IPS-18a (cell line): ENCODE data around the gene TBCD.

Experiments
- H3K27ac ChIP-seq: one replicate; pipeline ENCODE4 v1.5.1; 2013; ENCODE audit warnings: low read length
- H3K27me3 ChIP-seq: one replicate; pipeline ENCODE4 v1.6.1; 2013; ENCODE audit warnings: mild to moderate bottlenecking, low read length; ENCODE audit not compliant: control insufficient read depth, insufficient read depth
- H3K36me3 ChIP-seq: one replicate; pipeline ENCODE4 v1.6.1; 2013; ENCODE audit warnings: low read depth, low read length; ENCODE audit not compliant: control insufficient read depth
- H3K4me1 ChIP-seq: one replicate; pipeline ENCODE4 v1.6.1; 2013; ENCODE audit warnings: low read depth, low read length; ENCODE audit not compliant: control insufficient read depth
- H3K4me3 ChIP-seq: one replicate; pipeline ENCODE4 v1.5.1; 2013; ENCODE audit warnings: low read length
- H3K9ac ChIP-seq: one replicate; pipeline ENCODE4 v1.6.1; 2013; ENCODE audit warnings: mild to moderate bottlenecking, low read length, moderate library complexity
- H3K9me3 ChIP-seq: one replicate; pipeline ENCODE4 v1.6.1; 2013; ENCODE audit warnings: low read depth, low read length; ENCODE audit not compliant: control insufficient read depth

Gene TBCD

DNA sequence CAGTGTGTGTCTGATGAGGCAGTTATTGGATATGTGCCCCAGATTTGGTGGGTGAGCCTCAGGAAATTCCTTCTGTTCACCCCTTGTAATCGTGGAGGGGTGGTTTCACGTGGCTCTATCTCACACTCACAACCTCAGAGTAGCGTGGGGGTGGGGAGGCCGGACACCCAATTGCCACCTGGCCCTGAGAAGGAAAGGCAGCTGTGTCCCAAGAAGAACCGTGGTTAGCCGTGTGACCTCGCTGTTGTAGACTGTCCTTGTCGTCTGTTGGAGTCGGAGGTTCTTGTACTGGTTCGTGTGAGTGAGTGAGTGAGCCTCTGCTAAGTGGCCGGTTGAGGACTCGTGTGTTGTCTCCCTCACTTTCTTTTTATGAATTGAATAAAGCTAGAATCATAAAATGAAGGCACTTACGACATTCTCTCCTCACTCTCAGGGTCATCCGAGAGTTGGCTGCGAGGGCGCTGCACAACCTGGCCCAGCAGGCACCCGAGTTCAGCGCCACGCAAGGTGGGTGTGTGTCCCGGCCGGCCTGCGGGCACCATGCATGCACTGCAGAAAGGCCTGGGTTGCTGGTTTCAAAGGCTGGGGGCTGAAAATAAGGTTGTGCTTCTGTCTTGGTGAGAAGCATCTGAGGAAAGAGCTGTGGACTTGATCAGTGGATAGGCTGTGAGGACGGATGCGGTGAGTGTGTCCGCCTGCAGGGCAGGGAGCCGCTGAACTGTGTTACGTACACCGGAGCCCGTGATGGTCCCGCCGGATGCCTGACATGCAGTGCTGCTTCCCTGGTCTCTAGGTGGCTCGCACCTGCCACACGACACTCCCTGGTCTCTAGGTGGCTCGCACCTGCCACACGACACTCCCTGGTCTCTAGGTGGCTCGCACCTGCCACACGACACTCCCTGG lies 151.4 kb downstream of the TBCD start:
- Histone ChIP-seq H3K9ac (no peak overlapping the region), H3K4me1 (no peaks in the 10 kb centered on the region), H3K4me3 (no peak overlapping the region), H3K27ac (no peak overlapping the region), H3K36me3 (peaks cover 18% of the 10 kb centered on the region), H3K27me3 (no peaks in the 10 kb centered on the region), H3K9me3 (no peaks in the 10 kb centered on the region)

DNA sequence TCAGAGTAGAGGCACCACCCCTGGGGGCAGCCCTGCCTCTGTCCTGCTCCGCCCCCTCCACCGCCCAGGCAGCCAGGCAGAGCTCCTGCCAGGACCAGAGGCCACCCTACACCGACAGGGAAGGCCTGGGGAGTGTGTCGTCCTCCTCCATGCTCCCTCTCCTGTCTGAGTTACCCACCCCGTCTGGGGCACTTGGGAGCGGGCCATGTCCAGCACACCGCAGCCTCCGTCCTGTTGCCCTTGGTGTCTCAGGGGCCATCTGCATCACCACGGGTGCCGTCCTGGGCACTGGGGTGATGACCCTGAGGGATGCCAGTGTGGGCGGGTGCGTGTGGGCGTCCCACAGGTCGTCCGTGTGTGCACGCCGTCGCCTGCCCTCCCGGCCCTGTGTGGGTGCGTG lies 153.3 kb downstream of the TBCD start:
- Histone ChIP-seq H3K36me3 (peaks cover 18% of the 10 kb centered on the region), H3K9me3 (no peaks in the 10 kb centered on the region), H3K27ac (no peak overlapping the region), H3K4me1 (no peaks in the 10 kb centered on the region), H3K27me3 (no peaks in the 10 kb centered on the region), H3K4me3 (no peak overlapping the region), H3K9ac (no peak overlapping the region)

DNA sequence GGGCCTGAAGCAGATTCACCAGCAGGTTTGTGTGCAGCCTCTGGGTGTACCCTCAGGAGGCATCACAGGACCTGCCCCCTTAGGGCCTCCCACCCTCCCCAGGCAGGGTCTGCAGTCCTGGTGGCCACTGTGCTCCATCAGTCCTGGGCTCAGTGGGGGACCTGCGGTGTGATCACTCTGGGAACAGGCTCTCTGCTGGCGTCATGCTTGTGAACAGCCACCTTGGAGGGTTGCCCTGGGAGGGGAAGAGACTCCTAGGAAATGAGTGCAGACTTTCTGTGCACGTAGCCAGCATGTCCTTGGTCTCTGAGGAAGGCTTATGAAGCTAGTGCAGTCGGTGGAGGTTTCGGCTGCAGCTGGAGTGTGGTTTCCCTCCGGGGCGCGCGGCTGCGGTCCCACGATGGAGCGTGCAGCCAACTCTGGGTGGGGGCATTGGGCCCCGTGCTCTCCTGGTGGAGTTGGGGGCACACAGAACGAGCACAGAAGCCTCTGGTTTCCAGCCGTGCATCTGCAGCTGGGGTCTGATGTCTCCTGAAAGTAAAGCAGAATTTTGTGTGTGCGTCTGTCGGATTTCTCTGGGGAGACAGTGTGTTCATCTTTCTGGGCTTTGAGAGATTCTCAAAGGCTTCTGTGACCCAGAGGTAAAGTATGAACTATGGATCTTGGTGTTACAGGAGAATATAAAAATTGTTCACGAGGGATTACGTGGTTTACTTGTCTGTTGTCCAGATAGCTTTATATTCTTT lies 156.1 kb downstream of the TBCD start:
- Histone ChIP-seq H3K36me3 (peaks cover 12% of the 10 kb centered on the region), H3K4me1 (no peaks in the 10 kb centered on the region), H3K27ac (no peak overlapping the region), H3K27me3 (no peaks in the 10 kb centered on the region), H3K9ac (no peak overlapping the region), H3K4me3 (no peak overlapping the region), H3K9me3 (no peaks in the 10 kb centered on the region)

GRCh38 chr17:82908543-82909160 lies 156.8 kb downstream of the TBCD start:
- no peak overlapping the region for H3K4me3 ChIP-seq
- no peaks in the 10 kb centered on the region for H3K27me3 ChIP-seq
- H3K9ac ChIP-seq = no peak overlapping the region
- peaks cover 18% of the 10 kb centered on the region for H3K36me3 ChIP-seq
- H3K4me1 ChIP-seq = no peaks in the 10 kb centered on the region
- H3K9me3 ChIP-seq = no peaks in the 10 kb centered on the region
- H3K27ac ChIP-seq = no peak overlapping the region

GRCh38 chr17:82909322-82909904 lies 157.5 kb downstream of the TBCD start:
- Histone ChIP-seq H3K9me3 (no peaks in the 10 kb centered on the region), H3K36me3 (peaks cover 18% of the 10 kb centered on the region), H3K27me3 (no peaks in the 10 kb centered on the region), H3K9ac (no peak overlapping the region), H3K4me1 (no peaks in the 10 kb centered on the region), H3K4me3 (no peak overlapping the region), H3K27ac (no peak overlapping the region)

GRCh38 chr17:82910041-82910481 lies 158.2 kb downstream of the TBCD start:
- Histone ChIP-seq H3K27ac (no peak overlapping the region), H3K9me3 (no peaks in the 10 kb centered on the region), H3K9ac (no peak overlapping the region), H3K4me3 (no peak overlapping the region), H3K27me3 (no peaks in the 10 kb centered on the region), H3K36me3 (peaks cover 18% of the 10 kb centered on the region), H3K4me1 (no peaks in the 10 kb centered on the region)

DNA sequence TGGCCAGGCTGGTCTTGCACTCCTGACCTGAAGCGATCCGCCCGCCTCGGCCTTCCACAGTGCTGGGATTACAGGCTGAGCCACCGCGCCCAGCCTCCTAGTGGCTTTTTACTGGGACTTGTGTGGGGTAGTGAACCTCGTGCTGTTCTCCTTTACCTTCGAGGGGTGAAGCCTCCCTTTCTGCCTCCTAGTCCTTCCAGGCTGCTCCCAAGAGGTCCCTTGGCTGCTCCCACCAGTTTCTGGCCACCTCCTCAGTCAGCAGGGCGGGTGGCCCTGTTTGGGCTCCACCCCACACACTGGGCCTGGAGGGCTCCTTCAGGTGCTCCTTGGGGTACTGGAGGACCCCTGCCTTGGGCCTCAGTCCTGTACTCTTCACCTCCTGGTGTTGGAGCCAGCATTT lies 158.9 kb downstream of the TBCD start:
- no peaks in the 10 kb centered on the region for H3K9me3 ChIP-seq
- peaks cover 24% of the 10 kb centered on the region for H3K36me3 ChIP-seq
- H3K4me3 ChIP-seq = no peak overlapping the region
- no peaks in the 10 kb centered on the region for H3K4me1 ChIP-seq
- H3K9ac ChIP-seq = no peak overlapping the region
- no peak overlapping the region for H3K27ac ChIP-seq
- H3K27me3 ChIP-seq = no peaks in the 10 kb centered on the region

- H3K27me3 ChIP-seq = no peaks in the 10 kb centered on the region
- no peak overlapping the region for H3K4me3 ChIP-seq
- H3K27ac ChIP-seq = no peak overlapping the region
- no peaks in the 10 kb centered on the region for H3K4me1 ChIP-seq
- peaks cover 19% of the 10 kb centered on the region for H3K36me3 ChIP-seq
- H3K9me3 ChIP-seq = no peaks in the 10 kb centered on the region
- H3K9ac ChIP-seq = no peak overlapping the region
Observed at GRCh38 chr17:82911822-82912221, 160.0 kb downstream of the TBCD start.

- no peaks in the 10 kb centered on the region for H3K9me3 ChIP-seq
- H3K36me3 ChIP-seq = peaks cover 14% of the 10 kb centered on the region
- no peaks in the 10 kb centered on the region for H3K4me1 ChIP-seq
- H3K27ac ChIP-seq = no peak overlapping the region
- no peak overlapping the region for H3K4me3 ChIP-seq
- no peak overlapping the region for H3K9ac ChIP-seq
- no peaks in the 10 kb centered on the region for H3K27me3 ChIP-seq
Observed at GRCh38 chr17:82912484-82913089, 160.7 kb downstream of the TBCD start.

- H3K4me3 ChIP-seq = no peak overlapping the region
- no peaks in the 10 kb centered on the region for H3K4me1 ChIP-seq
- no peaks in the 10 kb centered on the region for H3K27me3 ChIP-seq
- H3K36me3 ChIP-seq = peaks cover 12% of the 10 kb centered on the region
- no peak overlapping the region for H3K27ac ChIP-seq
- no peaks in the 10 kb centered on the region for H3K9me3 ChIP-seq
- H3K9ac ChIP-seq = no peak overlapping the region
Observed at GRCh38 chr17:82913304-82914043, 161.6 kb downstream of the TBCD start.
